ENCODE measurements around the gene CACNA2D4. TPM values are rescaled to one million over a fixed set of nuclear protein-coding genes. Genes with fewer than 3 reads are reported as not detected.

CACNA2D4 gene
- total RNA-seq, 1 experiment from 2014 or later, result 1.4 TPM

DNA sequence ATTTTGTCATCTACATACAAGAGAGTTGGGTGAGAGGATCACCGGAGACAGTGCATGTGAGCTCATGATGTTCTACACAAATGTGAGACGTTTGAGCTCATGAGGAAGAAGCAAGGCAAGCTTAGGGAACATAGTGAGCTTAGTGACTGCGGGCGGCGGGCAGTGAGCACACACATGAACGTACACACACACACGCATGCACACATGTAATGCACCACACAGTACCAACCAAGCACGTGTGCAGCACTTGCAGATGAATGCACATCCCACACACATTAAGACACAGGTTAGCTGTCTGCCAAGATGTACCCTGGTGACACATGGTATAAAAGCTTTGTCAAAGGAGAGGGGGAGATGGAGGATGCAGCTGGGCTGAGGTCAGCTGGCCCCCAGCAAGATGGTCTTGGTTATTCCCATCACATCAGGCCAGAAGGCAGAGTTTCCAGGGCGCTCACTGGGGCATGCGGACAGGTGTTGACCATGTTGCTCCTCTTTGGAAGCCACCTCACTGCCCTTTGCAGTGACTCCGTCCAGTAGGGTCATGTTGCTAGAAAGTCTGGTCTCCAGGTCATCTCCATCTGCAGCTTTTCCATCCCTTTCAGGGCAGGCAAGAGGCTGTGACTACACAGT is 8.7 kb upstream of the CACNA2D4 start:
- Histone ChIP-seq H3K27me3 (no peaks in the 10 kb centered on the region), H3K36me3 (no peaks in the 10 kb centered on the region), H3K4me3 (no peak overlapping the region), H3K9me3 (no peaks in the 10 kb centered on the region)
- no peak for DNase-seq

DNA sequence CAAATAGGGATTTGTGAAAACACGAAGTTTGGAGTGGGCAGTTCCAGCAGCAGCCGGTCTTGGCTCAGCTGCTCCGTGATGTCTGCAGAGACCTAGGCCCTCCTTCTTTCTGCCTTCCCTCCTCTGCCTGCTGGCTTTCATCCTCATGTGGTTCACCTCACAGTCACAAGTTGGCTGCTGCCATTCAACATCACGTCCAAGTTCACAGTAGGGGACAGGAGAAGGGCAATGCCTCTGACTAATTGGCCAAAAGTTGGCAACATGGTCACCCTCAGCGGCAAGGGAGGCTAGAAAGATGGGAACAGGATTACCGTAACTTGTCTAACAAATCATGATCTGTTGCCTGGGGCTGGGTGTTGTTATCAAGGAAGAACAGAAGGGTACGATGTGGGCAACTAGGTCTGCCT is 7.8 kb upstream of the CACNA2D4 start:
- no peaks in the 10 kb centered on the region for H3K9me3 ChIP-seq
- no peaks in the 10 kb centered on the region for H3K36me3 ChIP-seq
- no peaks in the 10 kb centered on the region for H3K27me3 ChIP-seq
- DNase-seq, result peak; percentile 97
- no peak overlapping the region for H3K4me3 ChIP-seq

DNA sequence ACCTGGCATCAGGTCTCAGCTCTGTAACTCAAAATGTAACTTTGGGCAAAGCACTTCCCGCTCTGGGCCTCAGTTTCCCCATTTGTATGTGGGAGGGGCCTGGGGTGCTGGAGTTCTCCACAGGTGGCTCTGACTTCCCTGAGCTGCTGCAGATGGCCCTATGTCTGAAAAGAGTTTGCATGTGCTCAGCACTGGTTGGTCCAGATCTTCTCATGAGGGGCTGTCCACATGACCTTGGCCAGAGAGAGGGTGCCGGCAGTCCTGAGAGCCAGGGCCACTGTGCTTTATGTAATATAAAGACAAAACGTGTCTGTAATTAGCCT is 7.2 kb upstream of the CACNA2D4 start:
- no peak for DNase-seq
- no peaks in the 10 kb centered on the region for H3K27me3 ChIP-seq
- H3K9me3 ChIP-seq, result no peaks in the 10 kb centered on the region
- no peak overlapping the region for H3K4me3 ChIP-seq
- H3K36me3 ChIP-seq, result no peaks in the 10 kb centered on the region

DNA sequence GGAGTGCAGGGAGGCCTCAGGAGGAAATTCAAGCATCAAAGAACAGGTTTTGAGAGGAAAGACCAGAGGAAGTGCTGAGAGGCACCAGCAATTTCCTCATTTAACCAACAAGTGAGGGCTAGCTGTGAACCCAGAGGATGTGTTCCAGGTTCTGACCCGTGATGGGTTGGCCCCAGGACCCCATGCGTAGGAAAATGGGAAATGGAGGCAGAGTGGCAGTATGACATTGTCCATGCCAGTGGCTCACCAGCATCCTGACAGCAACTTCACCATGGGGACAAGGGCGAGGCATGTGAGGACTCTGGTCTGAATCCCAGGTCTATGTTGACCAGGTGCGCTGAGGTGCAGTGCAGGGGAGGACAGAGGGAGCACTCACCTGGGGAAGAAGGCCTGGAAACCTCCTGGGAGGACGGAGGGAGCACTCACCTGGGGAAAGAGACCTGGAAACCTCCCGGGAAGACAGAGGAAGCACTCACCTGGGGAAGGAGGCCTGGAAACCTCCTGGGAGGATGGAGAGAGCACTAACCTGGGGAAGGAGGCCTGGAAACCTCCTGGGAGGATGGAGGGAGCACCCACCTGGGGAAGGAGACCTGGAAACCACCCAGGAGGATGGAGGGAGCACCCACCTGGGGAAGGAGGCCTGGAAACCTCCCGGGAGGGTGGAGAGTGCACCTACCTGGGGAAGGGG is 6.7 kb upstream of the CACNA2D4 start:
- Histone ChIP-seq H3K4me3 (no peak overlapping the region), H3K27me3 (no peaks in the 10 kb centered on the region), H3K9me3 (no peaks in the 10 kb centered on the region), H3K36me3 (no peaks in the 10 kb centered on the region)
- no peak for DNase-seq

DNA sequence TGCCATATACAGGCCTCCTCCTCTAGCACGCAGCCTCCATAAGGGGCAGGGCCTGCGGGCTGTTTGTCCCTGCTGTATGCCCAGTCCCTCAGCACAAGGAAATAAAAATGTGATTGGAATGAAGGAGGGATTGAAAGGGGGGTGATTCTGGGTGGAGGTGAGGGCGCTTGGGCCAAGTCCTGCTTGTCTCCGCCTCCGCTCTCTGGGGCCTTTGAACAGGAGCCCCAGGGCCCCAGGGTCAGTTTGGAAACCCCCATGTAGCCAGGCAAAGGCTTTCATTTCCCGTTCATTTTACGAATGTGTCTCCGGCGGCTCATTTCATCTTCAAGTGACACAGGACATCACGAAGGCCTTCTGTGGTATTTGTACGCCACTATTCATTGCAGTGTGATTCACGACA is 4.5 kb upstream of the CACNA2D4 start:
- no peaks in the 10 kb centered on the region for H3K27me3 ChIP-seq
- no peak overlapping the region for H3K4me3 ChIP-seq
- H3K9me3 ChIP-seq, result no peaks in the 10 kb centered on the region
- DNase-seq, result no peak
- no peaks in the 10 kb centered on the region for H3K36me3 ChIP-seq

DNA sequence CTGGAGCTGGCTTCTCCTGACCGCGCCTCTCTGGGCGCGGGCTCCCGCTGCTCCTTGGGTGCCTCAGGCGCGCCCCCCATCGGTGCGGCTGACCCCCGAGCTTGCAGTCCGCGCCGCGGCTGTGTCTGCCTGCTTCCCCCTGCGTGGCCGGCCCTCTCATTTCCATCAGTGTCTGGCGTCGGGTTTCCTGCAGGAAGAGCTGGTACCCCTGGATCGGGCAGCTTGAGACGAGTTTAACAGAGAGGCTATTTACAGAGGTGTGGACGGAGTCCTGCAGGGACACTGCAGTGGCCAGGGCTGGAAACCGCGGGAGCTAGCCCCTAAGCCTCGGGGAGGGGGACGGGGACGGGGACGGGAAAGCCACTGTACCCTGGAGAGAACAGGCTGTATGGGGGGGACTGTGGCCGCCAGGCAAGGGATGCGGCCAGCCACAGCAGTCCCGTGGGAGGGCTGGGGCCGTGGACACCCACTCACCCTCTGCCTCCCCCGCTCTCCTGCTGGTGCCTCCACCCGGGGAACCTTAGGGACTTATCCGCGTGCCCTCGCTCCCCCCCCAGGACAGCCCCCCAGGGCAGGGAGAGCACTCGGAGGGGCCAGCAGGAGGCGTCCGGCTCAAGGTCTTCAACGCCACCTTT is 3.7 kb upstream of the CACNA2D4 start:
- H3K4me3 ChIP-seq, result no peak overlapping the region
- H3K36me3 ChIP-seq, result no peaks in the 10 kb centered on the region
- no peak for DNase-seq
- H3K27me3 ChIP-seq, result no peaks in the 10 kb centered on the region
- no peaks in the 10 kb centered on the region for H3K9me3 ChIP-seq

DNA sequence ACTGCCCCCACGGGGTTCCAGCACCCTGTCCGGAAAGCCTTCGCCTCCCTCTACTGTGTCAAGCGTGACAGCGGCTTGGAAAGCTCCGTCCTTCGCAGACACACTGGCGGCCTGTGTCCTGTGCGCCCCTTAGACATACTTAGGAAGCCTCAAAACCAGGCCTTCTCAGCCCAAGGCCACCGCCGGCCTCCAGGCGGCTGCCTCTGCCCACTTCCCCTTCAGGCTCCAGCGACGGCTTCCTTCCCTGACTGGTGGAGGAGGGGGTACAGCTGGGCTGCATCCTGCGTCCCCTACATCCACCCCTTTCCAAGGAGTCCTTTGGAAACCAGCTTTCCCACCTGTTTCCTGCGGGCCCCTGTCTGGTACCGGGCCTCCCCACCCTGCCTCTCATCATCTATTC is 2.5 kb upstream of the CACNA2D4 start:
- Histone ChIP-seq H3K36me3 (no peaks in the 10 kb centered on the region), H3K27me3 (no peaks in the 10 kb centered on the region), H3K9me3 (no peaks in the 10 kb centered on the region), H3K4me3 (no peak overlapping the region)
- DNase-seq, result no peak

DNA sequence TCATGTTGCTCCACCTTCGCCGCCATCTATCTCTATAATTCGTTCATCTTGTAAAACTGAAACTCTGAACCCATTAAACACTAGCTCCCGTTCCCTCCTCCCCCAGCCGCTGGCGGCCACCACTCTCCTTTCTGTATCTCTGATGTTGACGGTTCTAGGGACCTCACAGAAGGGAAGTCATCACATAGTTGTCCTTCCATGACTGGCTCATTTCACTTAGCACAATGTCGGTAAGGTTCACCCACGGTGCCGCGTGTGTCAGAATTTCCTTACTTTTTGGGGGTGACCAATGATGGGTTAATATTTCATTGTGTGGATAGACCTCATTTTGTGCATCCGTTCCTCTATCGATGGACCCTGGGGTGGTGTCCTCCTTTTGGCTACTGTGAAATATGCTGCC is 2.0 kb upstream of the CACNA2D4 start:
- H3K9me3 ChIP-seq, result no peaks in the 10 kb centered on the region
- H3K4me3 ChIP-seq, result no peak overlapping the region
- no peaks in the 10 kb centered on the region for H3K27me3 ChIP-seq
- no peaks in the 10 kb centered on the region for H3K36me3 ChIP-seq
- DNase-seq, result no peak

DNA sequence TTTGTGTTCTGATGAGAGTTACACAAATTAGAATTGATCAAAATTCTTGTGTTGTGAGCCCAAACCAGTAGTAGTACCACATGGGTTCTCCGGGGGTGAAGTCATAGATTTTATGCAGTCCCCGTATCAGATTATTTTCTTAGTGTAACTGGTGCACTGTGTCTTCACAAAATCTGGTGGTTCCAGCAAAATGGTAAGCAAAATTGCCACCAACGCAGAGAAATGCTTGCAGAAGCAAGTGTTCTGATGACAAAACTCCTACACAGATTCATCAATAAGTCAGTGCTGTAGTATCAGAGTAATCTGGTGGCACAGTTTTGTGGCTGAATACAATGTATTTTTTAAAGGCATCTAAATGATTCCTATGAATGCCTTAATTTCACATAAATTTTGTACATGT is 1.3 kb upstream of the CACNA2D4 start:
- H3K36me3 ChIP-seq, result no peaks in the 10 kb centered on the region
- no peaks in the 10 kb centered on the region for H3K27me3 ChIP-seq
- H3K4me3 ChIP-seq, result no peak overlapping the region
- no peaks in the 10 kb centered on the region for H3K9me3 ChIP-seq
- DNase-seq, result no peak

DNA sequence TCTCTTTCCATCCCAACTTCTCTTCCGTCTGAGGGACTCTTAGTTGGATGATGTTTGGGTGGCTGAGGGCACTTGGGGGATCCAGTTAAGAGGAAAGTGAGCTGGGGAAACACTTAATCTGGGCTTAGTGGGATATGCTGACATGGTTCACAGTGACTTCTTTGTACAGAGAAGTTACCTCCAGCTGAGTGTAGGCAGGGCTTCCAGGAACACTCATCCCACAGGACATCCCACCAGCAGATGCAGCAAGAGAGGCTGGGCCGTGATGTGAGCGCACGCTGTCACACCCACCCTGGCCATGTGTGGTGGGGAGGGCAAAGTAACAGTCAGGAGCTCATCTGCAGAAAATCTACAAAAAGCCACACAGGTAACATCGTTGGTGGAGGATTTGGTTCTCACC is 832 bp upstream of the CACNA2D4 start:
- no peak for DNase-seq
- Histone ChIP-seq H3K36me3 (no peaks in the 10 kb centered on the region), H3K27me3 (no peaks in the 10 kb centered on the region), H3K9me3 (no peaks in the 10 kb centered on the region), H3K4me3 (no peak overlapping the region)

DNA sequence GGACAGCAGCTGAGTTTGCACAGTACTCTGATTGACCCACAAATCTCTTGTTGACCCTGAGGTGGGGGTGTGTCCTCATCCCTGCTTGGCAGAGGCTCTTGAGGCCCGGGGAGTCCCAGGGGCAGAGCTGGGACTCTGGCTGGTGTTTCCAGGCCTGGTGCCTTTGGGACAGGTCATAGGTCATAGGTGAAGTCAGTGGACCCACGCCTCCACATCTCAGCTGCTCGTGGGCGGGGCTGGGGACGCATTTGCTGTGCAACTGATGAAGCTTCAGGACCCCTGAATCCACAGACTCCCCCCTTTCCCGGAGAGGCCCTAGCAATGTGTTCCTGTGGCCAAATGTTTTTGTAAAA is 408 bp upstream of the CACNA2D4 start:
- Histone ChIP-seq H3K4me3 (no peak overlapping the region), H3K9me3 (no peaks in the 10 kb centered on the region), H3K27me3 (no peaks in the 10 kb centered on the region), H3K36me3 (no peaks in the 10 kb centered on the region)
- no peak for DNase-seq

DNA sequence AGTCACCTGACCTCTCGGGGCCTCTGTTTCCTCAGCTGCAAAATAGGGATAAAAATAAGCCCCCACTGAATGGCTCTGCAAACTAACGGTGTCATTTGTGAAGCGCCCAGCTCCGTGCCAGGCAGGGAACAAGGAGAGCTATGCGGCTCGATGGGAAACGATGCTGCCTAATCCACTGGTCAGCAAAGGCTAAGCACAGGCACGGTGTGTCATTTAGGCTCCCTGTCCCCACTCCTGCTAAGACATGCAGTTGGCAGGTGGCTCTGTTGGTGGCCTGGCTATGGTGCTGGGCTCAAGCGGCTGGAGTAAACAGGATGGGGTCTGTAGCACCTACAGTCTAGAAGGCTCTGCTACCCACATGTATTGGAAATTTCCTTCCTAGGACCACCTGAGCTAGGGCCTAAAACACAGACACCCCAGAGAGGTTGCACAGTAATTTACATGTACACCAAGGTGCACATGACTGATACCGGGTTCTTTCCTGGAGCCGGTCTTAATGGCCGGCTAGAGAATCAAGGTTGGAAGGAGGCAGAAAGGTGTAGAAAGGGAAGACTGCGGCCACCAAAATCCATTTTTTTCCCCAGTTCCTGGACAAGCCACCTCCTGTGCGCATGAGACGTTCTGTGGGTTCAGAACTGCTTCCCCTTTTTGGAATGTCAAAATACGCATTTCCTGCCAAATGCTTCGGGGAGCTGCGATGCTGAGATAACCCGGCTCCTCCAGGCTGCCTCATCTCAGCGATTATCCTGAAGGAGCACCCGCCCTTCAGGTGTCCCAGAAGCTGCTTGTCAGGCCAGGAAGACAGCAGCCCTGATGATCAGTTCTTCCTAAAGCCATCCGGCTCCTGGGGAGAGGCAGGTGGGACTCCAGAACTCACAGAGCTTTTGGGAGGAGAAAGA is 1.0 kb downstream of the CACNA2D4 start:
- Histone ChIP-seq H3K36me3 (no peaks in the 10 kb centered on the region), H3K4me3 (no peak overlapping the region), H3K9me3 (no peaks in the 10 kb centered on the region), H3K27me3 (no peaks in the 10 kb centered on the region)
- no peak for DNase-seq

DNA sequence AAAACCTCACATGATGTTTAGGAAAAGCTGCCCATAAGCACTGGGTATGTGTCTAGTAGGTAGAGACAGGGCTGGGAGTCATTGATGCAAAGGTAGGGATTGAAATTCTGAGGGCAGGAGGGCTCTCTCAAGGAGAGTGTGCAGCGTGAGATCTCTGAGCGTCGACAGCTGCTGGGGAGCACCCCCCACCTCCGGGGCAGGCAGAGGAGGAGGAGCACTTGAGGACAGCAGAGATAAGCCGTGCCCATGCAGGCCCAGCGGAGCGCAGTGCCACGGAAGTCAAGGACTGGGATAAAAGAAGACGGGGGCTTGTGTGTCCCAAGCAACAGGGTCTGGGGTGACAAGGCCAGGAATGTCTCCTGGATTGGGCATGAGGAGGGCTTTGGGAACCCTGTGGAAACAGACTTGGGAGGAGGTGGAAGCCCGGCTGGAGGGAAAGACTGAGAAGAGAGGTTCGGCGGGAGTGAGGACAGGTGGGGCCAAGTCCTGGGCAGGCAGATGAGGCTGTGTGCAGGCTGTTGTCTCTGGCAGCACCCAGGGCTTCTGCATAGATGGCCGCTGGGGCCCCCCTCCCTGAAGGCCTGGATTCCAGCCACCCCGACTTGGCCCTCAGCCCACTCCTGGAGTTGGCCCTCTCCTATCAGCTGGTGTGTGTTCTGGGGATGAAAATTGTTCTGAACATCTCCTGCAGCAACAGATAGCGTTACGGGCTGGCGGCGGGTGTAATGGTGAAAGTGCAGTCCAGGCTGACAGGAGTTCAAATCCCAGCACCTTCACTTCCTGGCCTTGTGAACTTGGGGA is 1.9 kb downstream of the CACNA2D4 start:
- DNase-seq, result no peak
- no peak overlapping the region for H3K4me3 ChIP-seq
- H3K36me3 ChIP-seq, result no peaks in the 10 kb centered on the region
- no peaks in the 10 kb centered on the region for H3K9me3 ChIP-seq
- H3K27me3 ChIP-seq, result no peaks in the 10 kb centered on the region

DNA sequence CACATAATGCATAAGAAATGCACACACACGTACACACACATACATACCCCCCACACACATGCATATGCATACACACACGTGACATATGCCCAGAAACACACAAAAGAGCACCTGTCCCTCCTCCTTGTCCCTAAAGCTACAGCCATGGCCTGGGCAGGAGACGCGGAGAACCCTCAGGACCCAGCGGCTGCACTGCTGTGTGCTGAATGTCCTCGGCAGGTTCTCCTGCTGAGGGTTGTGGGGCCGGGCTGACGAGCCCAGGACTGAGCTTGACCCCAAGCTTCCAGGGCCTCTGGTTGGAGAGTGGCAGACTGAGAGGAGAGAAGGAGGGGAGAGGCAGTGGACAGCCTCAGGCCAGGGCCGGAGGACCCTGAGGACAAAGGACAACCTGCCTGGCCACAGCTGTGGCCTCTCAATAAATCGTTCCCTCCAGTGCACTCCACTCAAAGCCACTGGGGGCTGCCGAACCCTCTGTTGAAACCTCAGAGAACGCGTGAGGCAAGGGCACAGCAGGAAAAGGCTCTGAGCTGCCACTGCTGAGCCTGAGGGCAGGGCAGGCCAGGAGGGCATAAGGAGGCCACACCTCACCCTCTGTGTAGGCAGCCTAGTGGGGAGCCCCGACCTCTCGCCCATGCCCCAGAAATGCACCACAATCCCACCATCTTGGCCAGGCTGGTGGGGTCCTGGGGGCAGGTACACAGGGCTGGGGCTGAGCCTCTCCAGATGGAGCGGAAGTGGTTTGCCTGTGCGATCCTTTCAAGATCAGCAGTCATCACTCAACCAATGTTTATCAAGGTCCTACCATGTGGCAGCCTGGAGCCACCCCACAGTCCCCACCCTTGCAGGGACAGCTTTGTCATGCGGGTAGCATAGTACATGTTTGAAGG is 3.1 kb downstream of the CACNA2D4 start:
- no peaks in the 10 kb centered on the region for H3K27me3 ChIP-seq
- no peaks in the 10 kb centered on the region for H3K36me3 ChIP-seq
- no peaks in the 10 kb centered on the region for H3K9me3 ChIP-seq
- DNase-seq, result no peak
- no peak overlapping the region for H3K4me3 ChIP-seq

DNA sequence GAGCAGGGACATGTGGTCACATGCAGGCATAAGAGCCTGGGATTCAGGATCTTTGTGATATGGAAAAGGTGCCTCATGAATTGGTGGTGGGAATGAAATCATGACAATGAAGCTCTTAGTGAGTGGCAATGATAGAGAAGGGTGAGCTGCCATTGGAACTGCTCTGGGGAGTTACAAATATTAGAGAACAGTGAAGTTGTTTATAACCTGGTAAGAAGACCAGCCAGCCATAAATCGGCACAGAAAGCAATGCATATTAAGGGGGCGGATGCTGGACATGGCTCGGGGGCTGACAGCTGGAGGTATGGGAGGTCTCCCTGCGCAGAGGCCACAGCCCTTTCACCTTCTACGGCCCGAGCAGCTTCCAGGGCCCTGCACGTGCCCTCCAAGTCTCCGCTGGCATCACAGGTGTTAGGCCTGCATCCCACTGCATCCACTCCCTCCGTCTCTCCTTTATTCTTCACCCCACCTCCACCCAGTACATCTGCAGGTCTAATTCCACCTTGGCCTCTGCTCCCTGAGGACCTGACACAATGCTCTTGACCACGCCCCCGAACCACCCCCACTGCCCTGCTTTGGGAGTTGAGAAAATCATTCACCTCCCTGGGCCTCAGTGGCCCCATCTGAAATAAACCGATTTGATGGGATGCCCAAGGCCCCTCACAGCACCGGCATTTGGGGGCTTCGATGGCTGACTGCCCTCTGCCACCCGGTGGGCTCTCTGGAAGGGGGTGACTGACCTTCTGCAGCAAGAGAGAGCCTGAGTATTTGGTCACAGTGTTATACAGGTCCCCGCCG is 4.1 kb downstream of the CACNA2D4 start:
- DNase-seq, result no peak
- H3K27me3 ChIP-seq, result no peaks in the 10 kb centered on the region
- H3K4me3 ChIP-seq, result no peak overlapping the region
- no peaks in the 10 kb centered on the region for H3K9me3 ChIP-seq
- H3K36me3 ChIP-seq, result no peaks in the 10 kb centered on the region

Measured in MG63 (cell line).